Measurements from ENCODE around the gene IL16. TPM values are rescaled to one million over a fixed set of nuclear protein-coding genes. Genes with fewer than 3 reads are reported as not detected.
"Not testable (repeated sequence)": the region's sequence is repeated elsewhere in the genome, so short reads cannot be mapped to it uniquely, and the experiment has no call there.

The IL16 gene
- total RNA-seq, 3 donors from 2014 or later (not counting 1 experiment from before 2014, with no cell fraction given): 98.1 to 153 (median 114) TPM

GRCh38 chr15:81206018-81206417, 9.3 kb downstream of the IL16 start:
- H3K4me3 Mint-ChIP-seq: no peak overlapping the region
- no peaks in the 10 kb centered on the region for H3K9me3 Mint-ChIP-seq
- H3K27ac Mint-ChIP-seq: no peak overlapping the region
- Histone ChIP-seq H3K4me3 (ENCODE audit: low read length) (no peak overlapping the region), H3K4me1 (ENCODE audit: control insufficient read depth, insufficient read depth, low read length) (no peaks in the 10 kb centered on the region), H3K27me3 (ENCODE audit: control insufficient read depth, insufficient read depth, low read length) (no peaks in the 10 kb centered on the region), H3K9me3 (ENCODE audit: control insufficient read depth, insufficient read depth, low read length) (no peaks in the 10 kb centered on the region), H3K36me3 (ENCODE audit: control insufficient read depth, insufficient read depth, low read length) (no peaks in the 10 kb centered on the region), H3K27ac (ENCODE audit: low read length) (no peak overlapping the region)
- no CpG with 5 or more reads among the region's 3 CpGs for WGBS (ENCODE audit: insufficient coverage)
- no peaks in the 10 kb centered on the region for H3K36me3 Mint-ChIP-seq
- no peak for TF ChIP-seq CTCF (IDR thresholded peaks at IDR 0.05)
- no peaks in the 10 kb centered on the region for H3K27me3 Mint-ChIP-seq (ENCODE audit: low read depth in 2 of 2)
- intact Hi-C loops (cut with micrococcal nuclease): no loop called here
- ATAC-seq (no peak), DNase-seq (no peak)
- H3K4me1 Mint-ChIP-seq: no peaks in the 10 kb centered on the region

- DNase-seq; H3K9me3 ChIP-seq (ENCODE audit: control insufficient read depth, insufficient read depth, low read length); H3K4me1 ChIP-seq (ENCODE audit: control insufficient read depth, insufficient read depth, low read length); H3K4me1 Mint-ChIP-seq; H3K27me3 Mint-ChIP-seq (ENCODE audit: low read depth in 2 of 2); H3K27me3 ChIP-seq (ENCODE audit: control insufficient read depth, insufficient read depth, low read length); H3K27ac Mint-ChIP-seq; ATAC-seq; H3K4me3 ChIP-seq (ENCODE audit: low read length); intact Hi-C loops (cut with micrococcal nuclease); H3K27ac ChIP-seq (ENCODE audit: low read length); H3K36me3 Mint-ChIP-seq; H3K9me3 Mint-ChIP-seq; H3K36me3 ChIP-seq (ENCODE audit: control insufficient read depth, insufficient read depth, low read length); H3K4me3 Mint-ChIP-seq: not testable (repeated sequence)
- WGBS (ENCODE audit: insufficient coverage): 80% methylated on average over 1 of the region's 1 CpG
Measured at GRCh38 chr15:81207987-81208386, 11.3 kb downstream of the IL16 start.

- DNase-seq (no peak), ATAC-seq (no peak)
- no peak overlapping the region for H3K4me3 Mint-ChIP-seq
- WGBS (ENCODE audit: insufficient coverage): 90% methylated on average over 5 of the region's 5 CpGs
- H3K9me3 Mint-ChIP-seq: peaks cover 2 to 4% of the 10 kb centered on the region in 2 donors
- Histone ChIP-seq H3K27ac (ENCODE audit: low read length) (no peak overlapping the region), H3K27me3 (ENCODE audit: control insufficient read depth, insufficient read depth, low read length) (no peaks in the 10 kb centered on the region), H3K4me1 (ENCODE audit: control insufficient read depth, insufficient read depth, low read length) (no peaks in the 10 kb centered on the region), H3K9me3 (ENCODE audit: control insufficient read depth, insufficient read depth, low read length) (no peaks in the 10 kb centered on the region), H3K4me3 (ENCODE audit: low read length) (no peak overlapping the region), H3K36me3 (ENCODE audit: control insufficient read depth, insufficient read depth, low read length) (no peaks in the 10 kb centered on the region)
- H3K36me3 Mint-ChIP-seq: peaks cover 12% of the 10 kb centered on the region
- no peak overlapping the region for H3K27ac Mint-ChIP-seq
- no peaks in the 10 kb centered on the region for H3K4me1 Mint-ChIP-seq
- intact Hi-C loops (cut with micrococcal nuclease): no loop called here
- no peak for TF ChIP-seq CTCF (IDR thresholded peaks at IDR 0.05)
- H3K27me3 Mint-ChIP-seq (ENCODE audit: low read depth in 2 of 2): peaks cover 4 to 17% of the 10 kb centered on the region in 2 donors
Measured at GRCh38 chr15:81209635-81210034, 13.0 kb downstream of the IL16 start.

GRCh38 chr15:81211376-81211775, 14.7 kb downstream of the IL16 start:
- no peak for ATAC-seq
- Mint-ChIP-seq H3K4me1 (no peaks in the 10 kb centered on the region), H3K9me3 (peaks cover 2 to 5% of the 10 kb centered on the region in 2 donors), H3K27me3 (ENCODE audit: low read depth in 2 of 2) (peaks cover 4 to 20% of the 10 kb centered on the region in 2 donors), H3K27ac (no peak overlapping the region), H3K36me3 (peaks cover 17% of the 10 kb centered on the region), H3K4me3 (no peak overlapping the region)
- Histone ChIP-seq H3K4me3 (ENCODE audit: low read length) (no peak overlapping the region), H3K4me1 (ENCODE audit: control insufficient read depth, insufficient read depth, low read length) (no peaks in the 10 kb centered on the region), H3K27ac (ENCODE audit: low read length) (no peak overlapping the region), H3K27me3 (ENCODE audit: control insufficient read depth, insufficient read depth, low read length) (no peaks in the 10 kb centered on the region), H3K36me3 (ENCODE audit: control insufficient read depth, insufficient read depth, low read length) (no peaks in the 10 kb centered on the region), H3K9me3 (ENCODE audit: control insufficient read depth, insufficient read depth, low read length) (no peaks in the 10 kb centered on the region)
- DNase-seq: no peak
- TF ChIP-seq CTCF (IDR thresholded peaks at IDR 0.05): no peak
- 75% methylated on average over 4 of the region's 4 CpGs for WGBS (ENCODE audit: insufficient coverage)
- intact Hi-C loops (cut with micrococcal nuclease): no loop called here

All from natural killer cell (primary cell).